HG03025 (cell line): ENCODE data around the gene ELFN1.

Experiments used
- ATAC-seq: cut with Tn5 transposase; IDR thresholded peaks from one replicate; pipeline ENCODE4 v1.9.1; 2021; ENCODE audit warnings: mild to moderate bottlenecking, moderate library complexity; ENCODE audit not compliant: unreplicated experiment, low FRiP score

The ELFN1 gene

GRCh38 chr7:1674161-1675035 is 4.3 kb downstream of the ELFN1 start:
- ATAC-seq, result no peak

GRCh38 chr7:1675036-1675671 is 5.1 kb downstream of the ELFN1 start:
- ATAC-seq, result no peak

GRCh38 chr7:1675673-1676549 is 5.8 kb downstream of the ELFN1 start:
- ATAC-seq, result no peak

- no peak for ATAC-seq
Measured at GRCh38 chr7:1676550-1677078, 6.5 kb downstream of the ELFN1 start.

GRCh38 chr7:1677206-1678080 is 7.4 kb downstream of the ELFN1 start:
- no peak for ATAC-seq

GRCh38 chr7:1678081-1678543 is 8.0 kb downstream of the ELFN1 start:
- no peak for ATAC-seq

- no peak for ATAC-seq
Measured at GRCh38 chr7:1678571-1679325, 8.7 kb downstream of the ELFN1 start.

- no peak for ATAC-seq
Measured at GRCh38 chr7:1679326-1679965, 9.4 kb downstream of the ELFN1 start.

- ATAC-seq, result no peak
Measured at GRCh38 chr7:1679966-1680730, 10.1 kb downstream of the ELFN1 start.

- no peak for ATAC-seq
Measured at GRCh38 chr7:1681581-1681980, 11.5 kb downstream of the ELFN1 start.

GRCh38 chr7:1685000-1685624 is 15.0 kb downstream of the ELFN1 start:
- ATAC-seq, result no peak

- ATAC-seq, result no peak
Measured at GRCh38 chr7:1688542-1688941, 18.5 kb downstream of the ELFN1 start.

GRCh38 chr7:1689311-1689710 is 19.2 kb downstream of the ELFN1 start:
- ATAC-seq, result no peak

- ATAC-seq, result no peak
Measured at GRCh38 chr7:1690359-1690958, 20.4 kb downstream of the ELFN1 start.

GRCh38 chr7:1691096-1691495 is 21.0 kb downstream of the ELFN1 start:
- no peak for ATAC-seq

- ATAC-seq, result no peak
Measured at GRCh38 chr7:1691601-1692514, 21.8 kb downstream of the ELFN1 start.
